HL-60 (cell line): ENCODE results near the gene MED13L.

Experiments
- POLR2AphosphoS5 ChIP-seq: IDR thresholded peaks from 2 replicates; pipeline ENCODE4 v1.6.1; 2012; ENCODE audit warnings: low read depth
- TF ChIP-seq, protein P1 (sequence below): IDR thresholded peaks from one replicate; pipeline ENCODE4 v1.5.1; 2011; ENCODE audit warnings: low read length, control low read depth, inconsistent platforms; ENCODE audit not compliant: insufficient read depth

DNA sequence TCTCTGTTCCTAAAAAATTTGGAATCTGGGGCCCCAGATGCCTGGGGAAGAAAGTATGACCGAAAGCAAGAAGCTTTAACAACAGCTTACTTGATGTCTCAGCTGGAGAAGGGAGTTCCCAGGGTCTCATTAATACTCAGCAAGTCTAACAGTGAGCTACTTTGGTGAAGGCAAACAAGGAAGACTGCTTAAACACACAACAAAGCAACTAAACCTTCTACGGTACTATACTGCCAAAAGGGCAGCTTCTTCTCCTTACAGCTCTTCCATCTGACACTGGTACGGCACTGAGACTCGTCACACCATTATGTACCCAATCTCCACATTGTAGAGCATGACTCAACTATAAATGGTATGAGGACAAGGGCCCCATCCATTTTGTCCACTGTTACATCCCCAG, 213.0 kb downstream of the MED13L start:
- TF ChIP-seq, protein P1, sequence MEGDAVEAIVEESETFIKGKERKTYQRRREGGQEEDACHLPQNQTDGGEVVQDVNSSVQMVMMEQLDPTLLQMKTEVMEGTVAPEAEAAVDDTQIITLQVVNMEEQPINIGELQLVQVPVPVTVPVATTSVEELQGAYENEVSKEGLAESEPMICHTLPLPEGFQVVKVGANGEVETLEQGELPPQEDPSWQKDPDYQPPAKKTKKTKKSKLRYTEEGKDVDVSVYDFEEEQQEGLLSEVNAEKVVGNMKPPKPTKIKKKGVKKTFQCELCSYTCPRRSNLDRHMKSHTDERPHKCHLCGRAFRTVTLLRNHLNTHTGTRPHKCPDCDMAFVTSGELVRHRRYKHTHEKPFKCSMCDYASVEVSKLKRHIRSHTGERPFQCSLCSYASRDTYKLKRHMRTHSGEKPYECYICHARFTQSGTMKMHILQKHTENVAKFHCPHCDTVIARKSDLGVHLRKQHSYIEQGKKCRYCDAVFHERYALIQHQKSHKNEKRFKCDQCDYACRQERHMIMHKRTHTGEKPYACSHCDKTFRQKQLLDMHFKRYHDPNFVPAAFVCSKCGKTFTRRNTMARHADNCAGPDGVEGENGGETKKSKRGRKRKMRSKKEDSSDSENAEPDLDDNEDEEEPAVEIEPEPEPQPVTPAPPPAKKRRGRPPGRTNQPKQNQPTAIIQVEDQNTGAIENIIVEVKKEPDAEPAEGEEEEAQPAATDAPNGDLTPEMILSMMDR: no peak
- TF ChIP-seq POLR2AphosphoS5: no peak
